Activated CD4-positive, alpha-beta T cell treated with anti-CD3 and anti-CD28 coated beads, Interleukin-2, amount 50 U/mL, for 48 hours (primary cell): ENCODE measurements around the gene NOL4L.
A peak's percentile ranks its signal among the peaks of the same experiment; 100 is the strongest.

Source experiments
- DNase-seq, 2 experiments: peaks; one replicate each; pipeline ENCODE4 v3.0.0-alpha.2; 2020

The NOL4L gene

DNA sequence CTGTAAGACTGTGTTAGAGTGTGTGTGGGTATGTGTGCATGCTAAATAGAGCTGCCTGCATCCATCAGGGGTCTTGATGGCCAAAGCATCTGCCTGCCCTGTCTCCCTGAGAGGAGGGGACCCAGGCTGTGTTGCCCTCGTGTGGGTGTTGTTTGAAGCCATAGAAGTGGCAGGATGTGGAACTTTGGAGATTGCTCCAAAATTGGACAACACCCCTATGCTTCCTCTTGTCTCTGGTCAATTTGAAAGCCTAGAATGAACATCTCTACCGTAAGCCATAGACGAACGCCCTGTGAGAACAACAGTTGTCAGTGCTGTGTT is 144.4 kb downstream of the NOL4L start:
- DNase-seq: no peak

DNA sequence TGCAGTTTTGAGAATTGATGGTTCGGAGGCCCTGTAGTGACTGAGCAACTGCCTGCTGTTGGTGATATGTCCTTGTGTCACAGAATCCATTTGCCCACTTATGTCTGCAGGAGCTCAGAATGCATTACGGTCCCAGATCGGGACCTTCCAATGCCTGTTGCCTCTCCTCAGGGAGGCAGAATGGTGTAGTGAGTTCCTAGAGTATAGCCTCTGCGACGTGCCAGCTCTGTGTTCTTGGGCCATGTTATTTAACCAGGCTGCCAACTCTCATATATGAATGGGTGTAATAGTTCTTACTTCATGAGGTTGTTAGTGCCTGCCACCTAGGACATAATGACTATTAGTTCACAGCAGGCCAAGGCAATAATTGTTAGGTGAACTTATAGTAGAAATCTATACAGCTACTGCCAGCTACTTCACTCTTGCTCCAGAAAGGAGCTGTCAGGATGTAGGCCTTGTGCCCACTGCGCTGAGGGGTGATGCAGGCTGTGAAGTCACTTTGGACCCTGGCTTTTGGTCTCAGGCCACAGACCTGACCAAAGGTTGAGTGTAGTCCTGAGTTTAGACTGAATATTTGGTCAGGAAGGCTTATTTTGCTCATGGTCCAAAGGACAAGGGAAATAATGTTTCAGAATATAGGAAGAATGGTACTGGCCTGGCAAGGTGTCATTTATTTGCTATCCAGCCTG is 144.9 kb downstream of the NOL4L start:
- DNase-seq: no peak

DNA sequence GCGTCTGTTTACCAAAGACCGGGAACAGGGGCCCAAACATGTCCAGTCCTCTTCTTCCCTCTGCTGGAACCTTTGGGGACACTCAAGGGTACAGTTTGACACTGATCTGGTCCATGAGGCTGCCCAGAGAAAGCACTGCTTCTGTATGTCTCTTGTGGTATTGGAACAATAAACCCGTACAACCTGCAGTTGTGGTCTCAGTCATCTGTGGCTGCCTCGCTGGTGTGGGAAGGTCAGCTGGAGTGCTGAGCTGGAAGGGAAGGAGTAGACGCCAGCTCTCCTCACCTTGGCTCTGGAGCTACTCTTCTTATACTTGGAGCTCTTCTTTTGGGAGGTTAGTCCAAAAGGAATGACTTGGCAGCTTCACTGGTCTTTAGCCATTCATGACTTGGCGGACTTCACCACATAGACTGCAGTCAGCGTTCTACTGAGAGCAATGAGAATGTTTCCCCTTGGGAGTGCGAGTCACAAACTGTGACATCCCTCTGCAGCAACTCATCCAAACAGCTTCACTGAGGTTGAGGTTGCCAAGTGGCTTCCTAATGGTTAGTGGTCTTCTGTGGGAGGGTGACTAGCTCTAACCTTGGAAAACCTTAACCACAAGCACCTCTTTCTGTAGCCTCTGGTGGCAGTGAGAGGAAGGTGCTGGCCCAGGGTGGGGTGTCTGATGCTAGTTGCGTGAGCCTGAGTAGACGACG is 145.9 kb downstream of the NOL4L start:
- DNase-seq: peak; percentile 33 to 47

DNA sequence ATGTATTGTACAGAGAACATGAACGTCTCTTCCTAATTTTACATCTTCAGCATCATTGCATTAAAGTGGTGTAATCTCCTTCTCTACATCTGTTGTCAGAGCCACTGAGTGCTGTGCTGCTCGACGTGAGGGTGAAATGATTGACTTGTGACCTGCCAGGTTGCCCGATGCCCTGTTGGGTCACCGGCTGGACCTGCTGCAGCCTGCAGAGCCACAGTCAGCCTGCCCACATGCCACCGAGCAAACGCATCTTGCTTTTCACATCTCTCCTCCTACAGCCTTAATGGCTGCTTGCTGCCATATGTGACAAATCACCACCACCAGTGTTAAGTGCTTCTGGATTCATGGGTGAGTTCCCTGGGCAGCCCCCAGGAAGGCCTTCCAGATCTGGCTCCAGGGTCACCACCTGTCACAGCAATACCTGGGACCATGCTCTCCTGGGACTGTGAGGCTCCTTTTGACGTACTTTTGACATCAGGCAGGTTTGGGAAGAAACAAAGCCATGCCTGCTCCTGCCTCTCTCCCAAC is 146.7 kb downstream of the NOL4L start:
- peak in 1 of 2 experiments; percentile 2 for DNase-seq

DNA sequence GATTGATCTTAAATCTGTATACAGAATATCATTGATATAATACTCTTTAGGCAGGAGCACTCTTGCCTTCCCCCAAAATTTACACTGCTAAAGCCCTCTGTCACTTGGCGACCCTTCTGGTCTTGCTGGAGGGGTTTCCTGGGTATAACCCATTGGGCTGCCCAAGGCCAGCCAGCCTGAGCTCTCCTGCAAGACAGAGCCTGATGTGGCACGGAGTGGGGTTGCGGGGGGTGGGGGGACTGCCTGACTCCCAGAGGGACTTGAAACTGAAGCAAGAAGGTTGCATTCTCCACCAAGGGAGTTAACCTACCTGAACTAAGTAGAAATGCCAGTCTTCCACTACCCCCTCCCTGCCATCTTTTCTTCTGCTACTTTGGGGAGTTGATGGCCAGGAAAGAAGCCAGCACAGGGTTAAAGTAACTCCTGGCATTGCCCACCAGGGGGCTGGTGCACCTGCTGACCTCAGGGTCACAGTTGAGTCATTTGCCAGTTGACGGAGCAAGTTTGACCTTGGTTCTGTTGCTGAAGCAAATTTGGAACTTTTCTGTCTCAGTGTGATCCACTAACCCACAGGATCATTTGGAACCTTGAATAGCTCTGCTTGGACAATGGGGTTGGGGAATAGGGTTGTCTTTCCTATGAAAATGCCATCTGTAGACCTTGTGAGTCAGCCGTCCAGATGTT is 147.6 kb downstream of the NOL4L start:
- DNase-seq: no peak

DNA sequence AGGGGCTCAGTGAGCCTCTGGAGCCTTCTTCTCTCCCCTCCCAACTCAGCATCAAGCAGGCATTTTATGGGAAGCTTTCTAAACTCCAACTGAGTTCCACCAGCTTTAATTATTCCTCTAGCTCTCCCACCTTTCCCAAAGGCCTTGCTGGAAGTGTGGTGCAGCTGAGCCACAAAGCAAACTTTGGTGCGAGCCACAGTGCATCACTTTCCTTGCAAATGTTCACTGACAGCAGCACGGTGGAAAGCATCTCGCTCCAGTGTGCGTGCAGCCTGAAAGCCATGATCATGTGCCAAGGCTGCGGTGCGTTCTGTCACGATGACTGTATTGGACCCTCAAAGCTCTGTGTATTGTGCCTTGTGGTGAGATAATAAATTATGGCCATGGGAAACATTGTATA is 148.2 kb downstream of the NOL4L start:
- no peak for DNase-seq

DNA sequence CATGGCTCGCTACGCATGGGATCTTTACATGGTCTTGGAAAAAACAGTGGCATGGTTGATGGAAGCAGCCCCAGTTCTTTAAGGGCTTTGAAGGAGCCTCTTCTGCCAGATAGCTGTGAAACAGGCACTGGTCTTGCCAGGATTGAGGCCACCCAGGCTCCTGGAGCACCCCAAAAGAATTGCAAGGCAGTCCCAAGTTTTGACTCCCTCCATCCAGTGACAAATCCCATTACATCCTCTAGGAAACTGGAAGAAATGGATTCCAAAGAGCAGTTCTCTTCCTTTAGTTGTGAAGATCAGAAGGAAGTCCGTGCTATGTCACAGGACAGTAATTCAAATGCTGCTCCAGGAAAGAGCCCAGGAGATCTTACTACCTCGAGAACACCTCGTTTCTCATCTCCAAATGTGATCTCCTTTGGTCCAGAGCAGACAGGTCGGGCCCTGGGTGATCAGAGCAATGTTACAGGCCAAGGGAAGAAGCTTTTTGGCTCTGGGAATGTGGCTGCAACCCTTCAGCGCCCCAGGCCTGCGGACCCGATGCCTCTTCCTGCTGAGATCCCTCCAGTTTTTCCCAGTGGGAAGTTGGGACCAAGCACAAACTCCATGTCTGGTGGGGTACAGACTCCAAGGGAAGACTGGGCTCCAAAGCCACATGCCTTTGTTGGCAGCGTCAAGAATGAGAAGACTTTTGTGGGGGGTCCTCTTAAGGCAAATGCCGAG is 148.8 kb downstream of the NOL4L start:
- DNase-seq: no peak

DNA sequence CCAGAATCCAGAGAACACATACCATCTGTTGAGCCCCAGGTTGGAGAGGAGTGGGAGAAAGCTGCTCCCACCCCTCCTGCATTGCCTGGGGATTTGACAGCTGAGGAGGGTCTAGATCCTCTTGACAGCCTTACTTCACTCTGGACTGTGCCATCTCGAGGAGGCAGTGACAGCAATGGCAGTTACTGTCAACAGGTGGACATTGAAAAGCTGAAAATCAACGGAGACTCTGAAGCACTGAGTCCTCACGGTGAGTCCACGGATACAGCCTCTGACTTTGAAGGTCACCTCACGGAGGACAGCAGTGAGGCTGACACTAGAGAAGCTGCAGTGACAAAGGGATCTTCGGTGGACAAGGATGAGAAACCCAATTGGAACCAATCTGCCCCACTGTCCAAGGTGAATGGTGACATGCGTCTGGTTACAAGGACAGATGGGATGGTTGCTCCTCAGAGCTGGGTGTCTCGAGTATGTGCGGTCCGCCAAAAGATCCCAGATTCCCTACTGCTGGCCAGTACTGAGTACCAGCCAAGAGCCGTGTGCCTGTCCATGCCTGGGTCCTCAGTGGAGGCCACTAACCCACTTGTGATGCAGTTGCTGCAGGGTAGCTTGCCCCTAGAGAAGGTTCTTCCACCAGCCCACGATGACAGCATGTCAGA is 149.6 kb downstream of the NOL4L start:
- no peak for DNase-seq

DNA sequence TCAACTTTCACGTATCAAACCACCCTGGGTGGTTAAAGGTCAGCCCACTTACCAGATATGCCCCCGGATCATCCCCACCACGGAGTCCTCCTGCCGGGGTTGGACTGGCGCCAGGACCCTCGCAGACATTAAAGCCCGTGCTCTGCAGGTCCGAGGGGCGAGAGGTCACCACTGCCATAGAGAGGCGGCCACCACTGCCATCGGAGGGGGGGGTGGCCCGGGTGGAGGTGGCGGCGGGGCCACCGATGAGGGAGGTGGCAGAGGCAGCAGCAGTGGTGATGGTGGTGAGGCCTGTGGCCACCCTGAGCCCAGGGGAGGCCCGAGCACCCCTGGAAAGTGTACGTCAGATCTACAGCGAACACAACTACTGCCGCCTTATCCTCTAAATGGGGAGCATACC is 150.7 kb downstream of the NOL4L start:
- no peak for DNase-seq

DNA sequence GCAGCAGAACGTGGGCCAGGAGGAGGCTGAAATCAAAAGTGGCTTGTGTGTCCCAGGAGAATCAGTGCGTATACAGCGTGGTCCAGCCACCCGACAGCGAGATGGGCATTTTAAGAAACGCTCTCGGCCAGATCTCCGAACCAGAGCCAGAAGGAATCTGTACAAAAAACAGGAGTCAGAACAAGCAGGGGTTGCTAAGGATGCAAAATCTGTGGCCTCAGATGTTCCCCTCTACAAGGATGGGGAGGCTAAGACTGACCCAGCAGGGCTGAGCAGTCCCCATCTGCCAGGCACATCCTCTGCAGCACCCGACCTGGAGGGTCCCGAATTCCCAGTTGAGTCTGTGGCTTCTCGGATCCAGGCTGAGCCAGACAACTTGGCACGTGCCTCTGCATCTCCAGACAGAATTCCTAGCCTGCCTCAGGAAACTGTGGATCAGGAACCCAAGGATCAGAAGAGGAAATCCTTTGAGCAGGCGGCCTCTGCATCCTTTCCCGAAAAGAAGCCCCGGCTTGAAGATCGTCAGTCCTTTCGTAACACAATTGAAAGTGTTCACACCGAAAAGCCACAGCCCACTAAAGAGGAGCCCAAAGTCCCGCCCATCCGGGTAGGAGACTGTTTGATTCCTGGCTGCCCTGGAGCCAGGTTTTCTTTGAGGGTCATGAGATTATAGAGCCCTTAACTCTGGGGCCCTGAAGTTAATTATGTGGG is 151.7 kb downstream of the NOL4L start:
- no peak for DNase-seq

DNA sequence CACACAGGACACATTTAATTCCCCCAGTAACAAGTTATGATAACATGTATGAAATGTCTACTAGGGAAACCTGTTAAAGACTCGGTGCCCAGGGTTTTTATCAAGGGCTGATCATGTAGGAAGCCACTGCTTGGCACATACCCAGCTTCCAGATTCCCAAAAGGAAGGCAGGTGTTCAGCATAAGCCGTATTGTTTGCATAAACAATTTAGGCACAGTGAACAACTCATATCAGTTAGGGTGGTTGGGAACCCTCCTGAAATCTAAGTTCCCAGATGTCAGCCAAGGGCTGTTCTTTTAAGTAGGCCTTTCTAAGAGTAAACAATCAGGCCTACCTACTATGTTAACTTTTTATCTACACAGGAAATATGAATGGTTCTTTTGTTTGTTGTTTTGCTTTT is 152.9 kb downstream of the NOL4L start:
- DNase-seq: no peak

DNA sequence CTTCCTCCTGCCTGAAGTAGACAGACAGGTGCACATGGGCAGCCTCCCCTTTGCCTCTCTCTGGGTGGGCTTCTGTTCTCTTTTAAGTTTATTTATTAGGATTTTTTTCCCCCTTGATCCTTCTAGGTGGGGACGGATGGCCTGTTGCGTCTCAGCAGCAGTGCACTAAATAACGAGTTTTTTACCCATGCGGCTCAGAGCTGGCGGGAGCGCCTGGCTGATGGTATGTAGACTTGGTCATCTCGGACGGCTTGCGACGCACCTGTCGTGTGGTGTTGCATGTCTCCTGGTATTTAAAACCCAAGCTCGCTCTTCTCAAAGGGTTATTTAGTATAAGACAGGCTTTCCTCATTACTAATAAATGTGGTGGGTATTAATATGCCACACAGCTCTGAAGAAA is 153.7 kb downstream of the NOL4L start:
- DNase-seq: no peak

DNA sequence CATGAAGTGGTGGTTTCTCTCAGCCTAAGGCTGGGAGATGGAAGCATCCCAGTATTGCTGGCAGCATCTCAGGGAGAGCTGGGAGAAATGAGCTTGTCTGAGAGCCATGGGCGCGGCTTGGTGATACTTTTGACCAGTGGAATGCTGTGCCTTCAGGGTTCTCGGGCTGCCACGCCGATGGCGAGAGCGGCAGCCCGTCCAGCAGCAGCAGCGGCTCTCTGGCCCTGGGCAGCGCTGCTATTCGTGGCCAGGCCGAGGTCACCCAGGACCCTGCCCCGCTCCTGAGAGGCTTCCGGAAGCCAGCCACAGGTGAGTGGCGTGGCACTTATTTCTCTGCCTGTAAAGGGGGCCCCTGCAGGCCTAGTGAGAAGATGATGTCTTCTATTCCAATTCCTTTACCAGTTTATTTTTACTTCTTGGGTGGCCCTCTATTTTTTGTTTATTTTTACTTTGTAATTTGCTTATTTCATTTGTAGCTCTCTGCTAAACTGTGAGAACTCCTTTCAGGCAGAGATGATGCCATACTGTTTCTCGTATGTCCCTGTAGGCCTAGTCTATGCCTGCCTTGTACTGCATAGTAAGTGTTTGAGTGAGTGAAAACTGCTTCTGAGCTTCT is 155.3 kb downstream of the NOL4L start:
- no peak for DNase-seq

DNA sequence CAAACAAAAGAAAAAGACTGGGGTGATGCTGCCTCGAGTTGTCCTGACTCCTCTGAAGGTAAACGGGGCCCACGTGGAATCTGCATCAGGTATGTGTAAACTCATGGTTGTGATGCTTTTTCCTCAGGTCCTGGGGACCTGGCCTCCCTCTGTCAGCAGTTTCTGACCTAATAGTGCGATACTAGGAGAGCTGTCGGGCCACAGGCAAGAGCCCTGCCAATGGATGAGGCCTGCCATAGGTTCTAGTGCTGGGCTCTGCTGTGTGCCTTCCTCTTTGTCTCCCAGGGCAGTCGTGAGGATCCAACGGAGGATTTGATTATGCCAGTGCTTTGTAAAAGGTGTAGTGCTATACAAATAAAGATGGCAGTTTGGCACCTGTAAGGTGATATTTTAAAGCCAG is 155.8 kb downstream of the NOL4L start:
- DNase-seq: no peak

DNA sequence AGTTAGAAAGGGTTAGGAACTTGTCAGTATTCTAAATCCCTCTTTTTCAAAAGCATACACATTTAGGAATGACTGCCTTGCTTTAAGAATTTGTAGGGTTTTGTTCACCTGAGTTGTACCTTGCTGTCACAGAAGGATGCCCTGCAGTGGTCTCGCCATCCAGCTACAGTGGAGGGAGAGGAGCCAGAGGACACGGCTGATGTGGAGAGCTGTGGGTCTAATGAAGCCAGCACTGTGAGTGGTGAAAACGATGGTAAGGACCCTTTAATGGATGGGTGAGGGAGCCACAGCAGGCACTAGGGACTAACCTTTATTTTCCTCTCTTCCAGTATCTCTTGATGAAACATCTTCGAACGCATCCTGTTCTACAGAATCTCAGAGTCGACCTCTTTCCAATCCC is 157.1 kb downstream of the NOL4L start:
- DNase-seq: no peak

DNA sequence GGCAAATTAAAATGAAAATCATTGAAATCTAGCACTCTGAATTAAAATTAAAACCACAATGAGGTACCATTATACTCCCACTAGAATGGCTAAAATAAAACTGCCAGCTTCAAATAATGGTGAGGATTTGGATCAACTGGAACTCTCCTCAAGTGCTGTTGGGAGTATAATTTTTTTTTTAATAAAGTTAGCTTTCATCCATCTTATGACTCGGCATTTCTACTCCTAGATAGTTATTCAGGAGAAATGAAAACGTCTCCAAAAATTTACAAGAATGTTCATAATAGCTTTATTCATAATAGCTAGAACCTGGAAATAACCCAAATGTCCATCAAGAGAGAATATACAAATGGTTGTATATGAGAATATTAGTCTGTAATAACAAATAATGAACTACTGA is 163.8 kb downstream of the NOL4L start:
- no peak for DNase-seq

DNA sequence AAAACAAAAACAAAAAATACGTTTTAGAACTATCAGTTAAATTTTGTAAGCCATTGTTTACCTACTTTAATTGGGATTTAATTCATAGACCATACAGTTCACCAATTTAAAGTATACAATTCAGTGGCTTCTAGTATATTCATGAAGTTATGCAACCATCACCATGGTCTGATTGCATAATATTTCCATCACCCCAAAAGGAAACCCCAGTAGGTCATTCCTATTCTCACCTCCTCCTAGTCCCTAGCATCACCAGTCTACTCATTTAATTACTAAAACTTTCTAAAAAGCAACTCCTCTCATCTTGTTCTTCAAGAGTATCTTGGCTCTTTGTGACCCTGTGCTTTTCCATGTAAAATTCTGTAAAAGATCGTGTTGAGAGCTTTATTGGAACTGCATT is 166.8 kb downstream of the NOL4L start:
- no peak for DNase-seq

DNA sequence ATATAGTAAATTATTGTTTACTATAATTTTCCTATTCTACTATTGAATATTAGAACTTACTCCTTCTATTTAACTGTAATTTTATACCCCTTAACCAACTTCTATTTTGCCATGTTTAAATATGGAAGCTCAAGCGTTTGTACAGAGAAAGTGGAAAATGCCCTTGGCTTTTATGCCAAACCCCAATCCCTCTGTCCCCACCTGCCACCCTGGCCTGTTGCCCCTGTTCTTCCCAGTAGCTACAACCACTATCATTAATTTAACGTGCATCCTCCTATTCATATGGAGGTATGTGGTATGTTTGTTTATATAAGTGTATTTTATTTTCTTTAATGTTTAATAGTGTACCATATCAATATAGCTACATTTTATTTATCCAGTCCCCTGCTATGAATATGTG is 168.9 kb downstream of the NOL4L start:
- no peak for DNase-seq

DNA sequence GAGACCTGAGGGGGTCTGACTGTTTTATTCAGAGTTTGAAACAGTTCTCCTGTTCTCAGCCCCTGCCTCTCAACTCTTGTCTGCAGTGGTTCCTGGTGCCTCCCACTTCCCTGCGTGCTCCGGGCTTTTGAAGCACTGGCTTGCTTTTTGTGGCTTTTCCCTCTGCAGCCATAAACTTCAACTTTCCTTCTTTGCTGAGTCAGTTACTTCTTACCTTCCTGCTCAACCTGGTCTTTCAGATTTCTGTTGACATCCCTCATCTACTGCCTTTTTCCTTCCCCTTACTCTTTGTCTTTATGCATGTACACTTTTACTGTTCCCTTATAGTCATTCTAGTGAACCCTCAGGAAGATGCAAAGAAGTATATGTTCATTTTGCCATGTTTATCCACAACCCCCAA is 169.6 kb downstream of the NOL4L start:
- no peak for DNase-seq

DNA sequence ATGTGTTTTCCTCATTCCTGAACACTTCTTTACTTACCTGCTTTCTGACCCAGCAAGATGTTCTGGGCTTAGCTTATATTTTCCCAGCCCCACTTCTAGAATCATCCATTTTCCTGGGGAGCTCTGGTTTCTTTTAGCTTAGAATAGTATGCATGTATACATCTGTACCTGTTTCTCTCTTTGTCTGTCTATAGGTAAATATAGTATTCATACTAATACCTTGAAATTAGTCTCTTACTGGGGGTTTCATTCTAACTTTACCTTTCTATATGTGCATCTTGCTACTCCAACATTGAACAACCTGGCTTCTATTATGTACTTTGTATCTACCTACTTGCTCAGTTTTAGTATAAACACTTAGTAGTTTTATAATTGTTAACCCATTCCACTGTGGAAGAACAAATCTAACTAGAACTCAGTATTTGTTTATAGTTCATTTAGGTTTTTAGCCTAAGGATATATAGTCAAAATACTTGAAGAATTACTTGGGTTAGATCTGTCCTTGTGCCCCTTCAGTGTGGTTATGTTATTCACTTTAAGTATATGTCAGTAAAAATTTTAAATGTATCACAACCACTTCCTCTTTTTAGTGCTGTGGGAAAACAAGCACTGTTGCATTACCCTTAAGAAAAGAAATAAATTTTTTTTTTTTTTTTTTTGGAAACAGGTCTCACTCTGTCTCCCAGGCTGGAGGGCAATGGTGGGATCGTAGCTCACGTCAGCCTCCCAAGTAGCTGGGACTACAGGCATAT is 173.0 kb downstream of the NOL4L start:
- no peak for DNase-seq

DNA sequence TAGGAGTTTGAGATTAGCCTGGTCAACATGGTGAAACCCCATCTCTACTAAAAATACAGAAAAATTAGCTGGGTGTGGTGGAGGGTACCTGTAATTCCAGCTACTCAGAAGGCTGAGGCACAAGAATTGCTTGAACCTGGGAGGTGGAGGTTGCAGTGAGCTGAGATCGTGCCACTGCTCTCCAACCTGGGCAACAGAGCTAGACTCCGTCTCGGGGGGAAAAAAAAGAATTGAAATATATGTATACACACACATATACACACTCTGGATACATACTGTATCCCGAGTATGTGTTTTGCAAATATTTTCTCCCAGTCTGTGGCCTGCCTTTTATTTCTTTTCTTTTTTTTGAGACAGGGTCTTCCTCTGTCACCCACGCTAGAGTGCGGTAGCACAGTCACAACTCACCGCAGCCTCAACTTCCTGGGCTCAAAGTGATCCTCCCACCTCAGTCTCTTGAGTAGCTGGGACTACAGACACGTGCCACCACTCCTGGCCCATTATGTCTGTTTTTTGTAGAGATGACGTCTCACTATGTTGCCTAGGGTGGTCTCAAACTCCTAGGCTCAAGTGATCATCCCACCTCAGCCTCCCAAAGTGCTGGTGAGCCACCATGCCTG is 177.9 kb downstream of the NOL4L start:
- DNase-seq: peak; percentile 60 to 66
